ENCODE results near the gene SINHCAF.
A peak's percentile ranks its signal among the peaks of the same experiment; 100 is the strongest.

Gene SINHCAF

DNA sequence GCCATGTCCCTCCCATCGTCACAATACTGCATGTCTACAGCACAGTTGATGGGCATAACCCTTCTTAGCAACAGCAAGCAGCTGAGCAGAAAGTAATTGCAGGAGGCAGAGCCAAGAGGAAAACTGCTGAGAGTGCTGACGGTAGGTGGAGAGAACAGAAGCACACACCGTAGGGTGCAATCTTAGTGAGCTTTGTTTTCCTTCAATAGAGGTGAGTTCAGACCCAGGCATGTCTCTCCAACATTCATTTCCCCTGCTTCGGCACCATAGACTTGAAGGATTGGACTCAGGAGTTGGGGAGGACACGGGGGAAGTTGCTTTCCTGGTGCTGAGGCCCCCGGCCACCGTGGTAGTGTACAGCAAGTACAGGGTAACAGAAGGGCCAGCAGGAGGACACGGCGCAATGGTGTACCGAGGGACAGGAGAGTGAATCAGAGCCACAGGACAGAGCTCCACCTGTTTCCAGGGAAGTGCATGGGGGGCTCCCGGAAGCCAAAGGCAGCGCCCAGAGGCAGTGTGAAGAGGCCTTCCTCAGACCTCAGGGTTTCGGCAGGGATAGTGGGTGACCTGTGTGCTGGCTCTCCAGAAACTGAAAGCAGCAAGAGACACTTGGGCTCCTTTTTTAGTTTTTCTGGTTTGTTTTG lies 36.3 kb upstream of the SINHCAF start:
- peak overlapping the region; percentile 89 for H3K23ac ChIP-seq (ENCODE audit: low read length)
- peak overlapping the region; percentile 93 for H2BK5ac ChIP-seq (ENCODE audit: low read length)
- H2AK5ac ChIP-seq (ENCODE audit: low read length) = no peak overlapping the region
- peak overlapping the region; percentile 60 for H3K9ac ChIP-seq (ENCODE audit: low read length)
- H4K5ac ChIP-seq (ENCODE audit: low read length) = peak overlapping the region; percentile 71
- H3K4me1 ChIP-seq (ENCODE audit: control insufficient read depth, low read depth, low read length) = peaks cover 15% of the 10 kb centered on the region
- no peaks in the 10 kb centered on the region for H3K27me3 ChIP-seq (ENCODE audit: insufficient read depth, low read length, poor library complexity)
- H3K79me1 ChIP-seq (ENCODE audit: low read length) = no peaks in the 10 kb centered on the region
- H3K4me2 ChIP-seq (ENCODE audit: low read length) = peak overlapping the region; percentile 53
- no peak overlapping the region for H4K8ac ChIP-seq (ENCODE audit: low read depth, low read length)
- no peaks in the 10 kb centered on the region for H3K79me2 ChIP-seq (ENCODE audit: control insufficient read depth, insufficient read depth, low read length)
- H3K4ac ChIP-seq (ENCODE audit: low read depth, low read length) = peak overlapping the region; percentile 26
- H2BK15ac ChIP-seq (replicated peaks; ENCODE audit: low read depth) = no peak overlapping the region
- peak overlapping the region; percentile 72 for H3K27ac ChIP-seq (ENCODE audit: low read depth, low read length)
- no peak overlapping the region for H2BK120ac ChIP-seq (ENCODE audit: low read depth, low read length)
- no peaks in the 10 kb centered on the region for H3K36me3 ChIP-seq (ENCODE audit: control insufficient read depth, insufficient read depth, low read length)
- H3K4me3 ChIP-seq (ENCODE audit: low read length) = no peak overlapping the region
- peak; percentile 69 for DNase-seq
- H3K56ac ChIP-seq (ENCODE audit: low read length) = peak overlapping the region; percentile 90
- no CpG with 5 or more reads among the region's 13 CpGs for WGBS (ENCODE audit: extremely low coverage, insufficient coverage, low lambda C conversion rate)
- H3K18ac ChIP-seq (ENCODE audit: low read length) = peak overlapping the region; percentile 63

DNA sequence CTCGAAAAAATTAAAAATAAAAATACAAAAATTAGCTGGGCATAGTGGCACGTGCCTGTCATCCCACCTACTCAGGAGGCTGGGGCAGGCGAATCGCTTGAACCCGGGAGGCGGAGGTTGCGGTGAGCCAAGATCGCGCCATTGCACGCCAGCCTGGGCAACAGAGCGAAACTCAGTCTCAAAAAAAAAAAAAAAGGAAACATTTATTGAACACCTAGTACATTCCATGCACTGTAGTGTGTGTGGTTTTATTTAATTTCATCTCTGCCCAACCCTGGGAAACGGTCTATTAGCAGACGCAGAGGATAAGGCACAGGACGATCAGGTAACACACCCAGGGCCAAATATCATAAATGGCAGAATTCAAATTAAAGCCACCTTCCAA lies 35.8 kb upstream of the SINHCAF start:
- H3K36me3 ChIP-seq (ENCODE audit: control insufficient read depth, insufficient read depth, low read length) = no peaks in the 10 kb centered on the region
- WGBS (ENCODE audit: extremely low coverage, insufficient coverage, low lambda C conversion rate) = no CpG with 5 or more reads among the region's 14 CpGs
- no peak overlapping the region for H2BK120ac ChIP-seq (ENCODE audit: low read depth, low read length)
- peaks cover 15% of the 10 kb centered on the region for H3K4me1 ChIP-seq (ENCODE audit: control insufficient read depth, low read depth, low read length)
- DNase-seq = no peak
- no peak overlapping the region for H3K4ac ChIP-seq (ENCODE audit: low read depth, low read length)
- no peak overlapping the region for H3K27ac ChIP-seq (ENCODE audit: low read depth, low read length)
- H3K56ac ChIP-seq (ENCODE audit: low read length) = peak overlapping the region; percentile 90
- no peak overlapping the region for H3K23ac ChIP-seq (ENCODE audit: low read length)
- H3K79me2 ChIP-seq (ENCODE audit: control insufficient read depth, insufficient read depth, low read length) = no peaks in the 10 kb centered on the region
- H4K5ac ChIP-seq (ENCODE audit: low read length) = no peak overlapping the region
- no peaks in the 10 kb centered on the region for H3K79me1 ChIP-seq (ENCODE audit: low read length)
- H4K8ac ChIP-seq (ENCODE audit: low read depth, low read length) = no peak overlapping the region
- H3K4me3 ChIP-seq (ENCODE audit: low read length) = no peak overlapping the region
- no peak overlapping the region for H2AK5ac ChIP-seq (ENCODE audit: low read length)
- H3K9ac ChIP-seq (ENCODE audit: low read length) = peak overlapping the region; percentile 60
- no peaks in the 10 kb centered on the region for H3K27me3 ChIP-seq (ENCODE audit: insufficient read depth, low read length, poor library complexity)
- H3K4me2 ChIP-seq (ENCODE audit: low read length) = no peak overlapping the region
- H3K18ac ChIP-seq (ENCODE audit: low read length) = no peak overlapping the region
- no peak overlapping the region for H2BK5ac ChIP-seq (ENCODE audit: low read length)
- no peak overlapping the region for H2BK15ac ChIP-seq (replicated peaks; ENCODE audit: low read depth)

DNA sequence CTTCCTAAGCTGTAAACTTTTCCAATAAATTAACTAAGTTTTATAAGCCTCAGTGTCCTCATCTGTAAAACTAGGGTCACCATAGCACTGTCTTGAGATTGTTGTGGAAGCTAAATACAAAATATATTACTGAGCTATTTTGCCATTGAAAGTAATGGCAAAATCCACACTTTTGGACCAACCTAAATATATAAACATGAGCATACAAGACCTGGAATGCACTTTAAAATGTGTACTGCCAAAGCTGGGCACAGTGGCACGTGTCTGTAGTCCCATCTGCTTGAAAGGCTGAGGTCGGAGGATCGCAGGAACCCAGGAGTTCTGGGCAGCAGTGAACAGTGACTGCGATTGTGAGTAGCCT lies 29.8 kb upstream of the SINHCAF start:
- no peak overlapping the region for H3K4ac ChIP-seq (ENCODE audit: low read depth, low read length)
- no peaks in the 10 kb centered on the region for H3K27me3 ChIP-seq (ENCODE audit: insufficient read depth, low read length, poor library complexity)
- no peak for DNase-seq
- no peak overlapping the region for H3K9ac ChIP-seq (ENCODE audit: low read length)
- H2AK5ac ChIP-seq (ENCODE audit: low read length) = no peak overlapping the region
- no peak overlapping the region for H4K8ac ChIP-seq (ENCODE audit: low read depth, low read length)
- no peak overlapping the region for H4K5ac ChIP-seq (ENCODE audit: low read length)
- no peak overlapping the region for H2BK5ac ChIP-seq (ENCODE audit: low read length)
- no peak overlapping the region for H3K4me3 ChIP-seq (ENCODE audit: low read length)
- no peak overlapping the region for H3K23ac ChIP-seq (ENCODE audit: low read length)
- H2BK15ac ChIP-seq (replicated peaks; ENCODE audit: low read depth) = no peak overlapping the region
- H3K27ac ChIP-seq (ENCODE audit: low read depth, low read length) = no peak overlapping the region
- H3K56ac ChIP-seq (ENCODE audit: low read length) = no peak overlapping the region
- H3K4me1 ChIP-seq (ENCODE audit: control insufficient read depth, low read depth, low read length) = no peaks in the 10 kb centered on the region
- H3K4me2 ChIP-seq (ENCODE audit: low read length) = no peak overlapping the region
- no peaks in the 10 kb centered on the region for H3K79me2 ChIP-seq (ENCODE audit: control insufficient read depth, insufficient read depth, low read length)
- no peak overlapping the region for H3K18ac ChIP-seq (ENCODE audit: low read length)
- WGBS (ENCODE audit: extremely low coverage, insufficient coverage, low lambda C conversion rate) = no CpG with 5 or more reads among the region's 4 CpGs
- no peaks in the 10 kb centered on the region for H3K79me1 ChIP-seq (ENCODE audit: low read length)
- H3K36me3 ChIP-seq (ENCODE audit: control insufficient read depth, insufficient read depth, low read length) = no peaks in the 10 kb centered on the region
- H2BK120ac ChIP-seq (ENCODE audit: low read depth, low read length) = no peak overlapping the region

DNA sequence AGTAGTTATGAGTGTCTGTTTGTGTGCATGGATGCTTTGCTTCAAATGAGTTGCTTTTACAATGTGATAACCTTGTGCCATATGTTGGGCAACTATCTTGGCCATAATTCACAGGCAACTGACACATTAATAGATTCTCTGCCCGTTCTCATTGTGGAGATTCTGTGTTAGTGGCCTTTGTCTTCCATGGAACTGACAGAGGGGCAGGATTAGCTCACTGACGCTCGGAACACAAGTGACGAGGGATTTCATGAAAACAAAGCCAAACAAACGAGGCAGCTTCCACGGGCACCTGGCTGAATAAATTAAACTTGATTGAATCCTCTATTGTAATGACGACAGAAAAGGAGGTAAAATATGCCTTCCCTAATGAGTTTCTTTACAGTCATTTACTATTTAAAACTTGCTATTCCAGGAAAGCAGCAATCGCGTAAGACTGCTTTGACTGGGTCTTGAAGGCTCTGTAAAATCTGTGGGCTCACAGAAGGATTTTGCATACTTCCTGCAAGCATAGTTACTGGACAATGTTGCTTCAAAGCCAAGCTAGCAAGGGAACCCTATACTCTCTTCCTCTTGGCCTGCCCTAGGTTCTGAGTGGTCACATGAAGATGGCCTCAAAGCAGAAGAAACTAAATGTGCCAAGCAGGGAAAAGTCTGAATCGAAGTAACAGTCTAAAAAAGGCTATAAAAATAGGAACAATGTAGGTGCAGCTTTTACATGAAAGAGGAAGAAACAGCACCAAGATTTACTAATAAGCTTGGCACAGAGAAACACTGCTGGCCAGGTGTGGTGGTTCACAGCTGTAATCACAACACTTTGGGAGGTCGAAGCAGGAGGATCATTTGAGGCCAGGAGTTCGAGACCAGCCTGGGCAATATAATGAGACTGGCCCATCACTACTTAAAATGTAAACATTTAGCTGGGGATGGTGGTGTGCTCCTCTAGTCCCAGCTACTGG lies 28.1 kb upstream of the SINHCAF start:
- Histone ChIP-seq H2BK120ac (ENCODE audit: low read depth, low read length) (no peak overlapping the region), H4K5ac (ENCODE audit: low read length) (no peak overlapping the region), H2BK5ac (ENCODE audit: low read length) (no peak overlapping the region), H3K18ac (ENCODE audit: low read length) (no peak overlapping the region), H4K8ac (ENCODE audit: low read depth, low read length) (no peak overlapping the region), H3K9ac (ENCODE audit: low read length) (no peak overlapping the region), H3K4ac (ENCODE audit: low read depth, low read length) (no peak overlapping the region), H3K4me1 (ENCODE audit: control insufficient read depth, low read depth, low read length) (no peaks in the 10 kb centered on the region), H3K23ac (ENCODE audit: low read length) (no peak overlapping the region), H3K36me3 (ENCODE audit: control insufficient read depth, insufficient read depth, low read length) (no peaks in the 10 kb centered on the region), H3K27ac (ENCODE audit: low read depth, low read length) (no peak overlapping the region), H2AK5ac (ENCODE audit: low read length) (no peak overlapping the region), H3K79me1 (ENCODE audit: low read length) (no peaks in the 10 kb centered on the region), H3K4me3 (ENCODE audit: low read length) (no peak overlapping the region), H3K27me3 (ENCODE audit: insufficient read depth, low read length, poor library complexity) (no peaks in the 10 kb centered on the region), H3K56ac (ENCODE audit: low read length) (no peak overlapping the region), H3K79me2 (ENCODE audit: control insufficient read depth, insufficient read depth, low read length) (no peaks in the 10 kb centered on the region), H3K4me2 (ENCODE audit: low read length) (no peak overlapping the region), H2BK15ac (replicated peaks; ENCODE audit: low read depth) (no peak overlapping the region)
- no CpG with 5 or more reads among the region's 12 CpGs for WGBS (ENCODE audit: extremely low coverage, insufficient coverage, low lambda C conversion rate)
- no peak for DNase-seq

DNA sequence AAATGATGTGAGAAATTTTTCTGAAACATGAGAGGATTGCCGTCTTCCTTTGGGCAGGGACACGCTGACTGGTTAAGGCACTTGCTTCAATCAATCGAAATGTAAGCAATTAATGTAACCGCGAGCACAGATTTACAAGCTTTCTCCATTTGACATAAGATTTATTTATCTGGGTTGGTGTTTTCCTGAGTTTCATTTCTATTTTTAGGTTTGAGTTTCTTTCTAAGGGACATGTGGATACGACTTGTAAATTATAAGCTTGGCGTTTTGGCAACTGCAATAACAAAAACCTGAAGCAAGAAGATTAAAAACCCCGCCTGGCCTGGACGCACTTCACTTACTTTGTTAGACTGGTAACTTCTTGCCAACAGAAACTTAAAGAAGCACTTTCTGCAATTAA lies 20.3 kb upstream of the SINHCAF start:
- no CpG with 5 or more reads among the region's 9 CpGs for WGBS (ENCODE audit: extremely low coverage, insufficient coverage, low lambda C conversion rate)
- Histone ChIP-seq H3K27ac (ENCODE audit: low read depth, low read length) (no peak overlapping the region), H3K79me1 (ENCODE audit: low read length) (no peaks in the 10 kb centered on the region), H4K5ac (ENCODE audit: low read length) (no peak overlapping the region), H3K79me2 (ENCODE audit: control insufficient read depth, insufficient read depth, low read length) (no peaks in the 10 kb centered on the region), H2BK120ac (ENCODE audit: low read depth, low read length) (no peak overlapping the region), H3K27me3 (ENCODE audit: insufficient read depth, low read length, poor library complexity) (no peaks in the 10 kb centered on the region), H3K4me1 (ENCODE audit: control insufficient read depth, low read depth, low read length) (peaks cover 9% of the 10 kb centered on the region), H3K23ac (ENCODE audit: low read length) (no peak overlapping the region), H4K8ac (ENCODE audit: low read depth, low read length) (no peak overlapping the region), H3K4me2 (ENCODE audit: low read length) (no peak overlapping the region), H3K56ac (ENCODE audit: low read length) (no peak overlapping the region), H3K4me3 (ENCODE audit: low read length) (no peak overlapping the region), H3K9ac (ENCODE audit: low read length) (no peak overlapping the region), H2BK15ac (replicated peaks; ENCODE audit: low read depth) (no peak overlapping the region), H3K36me3 (ENCODE audit: control insufficient read depth, insufficient read depth, low read length) (no peaks in the 10 kb centered on the region), H3K4ac (ENCODE audit: low read depth, low read length) (no peak overlapping the region), H2AK5ac (ENCODE audit: low read length) (no peak overlapping the region), H3K18ac (ENCODE audit: low read length) (no peak overlapping the region), H2BK5ac (ENCODE audit: low read length) (no peak overlapping the region)
- DNase-seq = no peak

All from mesendoderm (in vitro differentiated cells).